Gastrocnemius medialis (tissue), 4 donors: ENCODE results near the gene UQCC2.

Experiments used
- CTCF ChIP-seq, 5 experiments: fragments of 450-650 bp in 3 of 5; fragments of 200-600 bp in 2 of 5; sonication (generic) in 2 of 5; IDR thresholded peaks in 4 of 5; conservative IDR thresholded peaks in 1 of 5; 1 replicate in 4 of 5; 2 replicates in 1 of 5; pipeline ENCODE4 v1.5.1; 2016 to 2019; ENCODE audit warnings: antibody characterized with exemption in 5 of 5, mild to moderate bottlenecking in 3 of 5, moderate library complexity in 3 of 5
- POLR2A ChIP-seq, 2 donors: fragments of 450-650 bp; IDR thresholded peaks; one replicate each; pipeline ENCODE4 v1.6.1; 2017; ENCODE audit warnings: antibody characterized with exemption in 2 of 2, mild to moderate bottlenecking in 2 of 2, moderate library complexity in 2 of 2

- peak; percentile 91 to 98 (median 98) for TF ChIP-seq CTCF (IDR thresholded peaks at IDR 0.05 in 4 of 5, conservative IDR thresholded peaks at IDR 0.05 in 1 of 5)
- peak in 1 of 2 donors; percentile 78 for TF ChIP-seq POLR2A (IDR thresholded peaks at IDR 0.05)
These were observed 32.7 kb upstream of the UQCC2 start for GRCh38 chr6:33744001-33744848.
